Measurements from ENCODE around the gene CREB3L2.
"Not testable (repeated sequence)": the region's sequence is repeated elsewhere in the genome, so short reads cannot be mapped to it uniquely, and the experiment has no call there.

CREB3L2 gene

GRCh38 chr7:137983323-137984008 lies 18.4 kb downstream of the CREB3L2 start:
- H4K8ac ChIP-seq (ENCODE audit: low read depth, low read length): no peak overlapping the region
- no peaks in the 10 kb centered on the region for H3K27me3 ChIP-seq (ENCODE audit: insufficient read depth, low read length)
- peak overlapping the region; percentile 82 for H3K27ac ChIP-seq (ENCODE audit: low read depth, low read length)

DNA sequence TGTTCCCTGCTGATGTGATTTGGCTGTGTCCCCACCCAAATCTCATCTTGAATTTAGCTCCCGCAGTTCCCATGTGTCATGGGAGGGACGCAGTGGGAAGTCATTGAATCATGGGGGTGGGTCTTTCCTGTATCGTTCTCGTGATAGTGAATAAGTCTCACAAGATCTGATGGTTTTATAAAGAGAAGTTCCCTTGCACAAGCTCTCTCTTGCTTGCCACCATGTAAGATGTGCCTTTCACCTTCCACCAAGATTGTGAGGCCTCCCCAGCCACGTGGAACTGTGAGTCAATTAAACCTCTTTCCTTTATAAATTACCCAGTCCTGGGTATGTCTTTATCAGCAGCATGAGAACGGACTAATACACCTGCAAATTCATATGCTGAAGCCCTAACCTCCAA lies 19.5 kb downstream of the CREB3L2 start:
- H3K9me3 ChIP-seq (ENCODE audit: insufficient read depth, low read depth, low read length); H2BK120ac ChIP-seq (ENCODE audit: insufficient read depth, low read length, poor library complexity); H3K18ac ChIP-seq (ENCODE audit: low read length); H3K27ac ChIP-seq (ENCODE audit: low read depth, low read length); H3K23ac ChIP-seq (ENCODE audit: low read length); DNase-seq; H4K91ac ChIP-seq (ENCODE audit: low read depth, low read length); H2AFZ ChIP-seq (ENCODE audit: insufficient read depth, low read length, poor library complexity); H4K8ac ChIP-seq (ENCODE audit: low read depth, low read length); H3K9ac ChIP-seq (ENCODE audit: low read length); H2BK12ac ChIP-seq (ENCODE audit: low read length); H2AK5ac ChIP-seq (ENCODE audit: low read length); H4K12ac ChIP-seq (ENCODE audit: low read depth, low read length); H3K4me3 ChIP-seq (ENCODE audit: low read depth, low read length); H3K14ac ChIP-seq (ENCODE audit: low read length); H3K4me2 ChIP-seq (ENCODE audit: low read length); H2BK5ac ChIP-seq (ENCODE audit: low read depth, low read length, poor library complexity); H3K27me3 ChIP-seq (ENCODE audit: insufficient read depth, low read length): not testable (repeated sequence)
- peaks cover 6 to 10% of the 10 kb centered on the region in 2 experiments for H3K36me3 ChIP-seq (ENCODE audit: control insufficient read depth in 1 of 2, insufficient read depth in 2 of 2, low read length in 2 of 2)
- no CpG with 5 or more reads among the region's 6 CpGs for WGBS (ENCODE audit: extremely low coverage, insufficient coverage, insufficient read length)
- H3K79me1 ChIP-seq (ENCODE audit: low read length): peaks cover 16% of the 10 kb centered on the region
- peaks cover 47 to 67% of the 10 kb centered on the region in 2 experiments for H3K4me1 ChIP-seq (ENCODE audit: control insufficient read depth in 1 of 2, insufficient read depth in 2 of 2, low read length in 2 of 2)
- H3K4ac ChIP-seq (ENCODE audit: low read depth, low read length): peak overlapping the region; percentile 47
- H3K79me2 ChIP-seq (ENCODE audit: control insufficient read depth, insufficient read depth, low read length, poor library complexity): peaks cover 33% of the 10 kb centered on the region

More at GRCh38 chr7:137983323-137984008, 18.4 kb downstream of the CREB3L2 start:
- H2AFZ ChIP-seq (ENCODE audit: insufficient read depth, low read length, poor library complexity): no peak overlapping the region
- peaks cover 45 to 68% of the 10 kb centered on the region in 2 experiments for H3K4me1 ChIP-seq (ENCODE audit: control insufficient read depth in 1 of 2, insufficient read depth in 2 of 2, low read length in 2 of 2)
- H2BK12ac ChIP-seq (ENCODE audit: low read length): no peak overlapping the region
- H3K18ac ChIP-seq (ENCODE audit: low read length): peak overlapping the region; percentile 13
- no peak overlapping the region for H3K14ac ChIP-seq (ENCODE audit: low read length)
- DNase-seq: peak; percentile 54 to 74
- H3K36me3 ChIP-seq (ENCODE audit: control insufficient read depth in 1 of 2, insufficient read depth in 2 of 2, low read length in 2 of 2): peaks cover 6 to 10% of the 10 kb centered on the region in 2 experiments
- H3K4me3 ChIP-seq (ENCODE audit: low read depth, low read length): no peak overlapping the region
- no peak overlapping the region for H2BK120ac ChIP-seq (ENCODE audit: insufficient read depth, low read length, poor library complexity)
- peak overlapping the region; percentile 15 for H3K4me2 ChIP-seq (ENCODE audit: low read length)
- peaks cover 36% of the 10 kb centered on the region for H3K79me2 ChIP-seq (ENCODE audit: control insufficient read depth, insufficient read depth, low read length, poor library complexity)
- H3K4ac ChIP-seq (ENCODE audit: low read depth, low read length): peak overlapping the region; percentile 47
- no peak overlapping the region for H3K9ac ChIP-seq (ENCODE audit: low read length)
- H4K91ac ChIP-seq (ENCODE audit: low read depth, low read length): peak overlapping the region; percentile 22
- H4K12ac ChIP-seq (ENCODE audit: low read depth, low read length): no peak overlapping the region
- H2BK5ac ChIP-seq (ENCODE audit: low read depth, low read length, poor library complexity): peak overlapping the region; percentile 15
- peaks cover 17% of the 10 kb centered on the region for H3K79me1 ChIP-seq (ENCODE audit: low read length)
- H3K9me3 ChIP-seq (ENCODE audit: insufficient read depth, low read depth, low read length): no peaks in the 10 kb centered on the region
- WGBS (ENCODE audit: extremely low coverage, insufficient coverage, insufficient read length): no CpG with 5 or more reads among the region's 12 CpGs
- H2AK5ac ChIP-seq (ENCODE audit: low read length): no peak overlapping the region
- no peak overlapping the region for H3K23ac ChIP-seq (ENCODE audit: low read length)

DNA sequence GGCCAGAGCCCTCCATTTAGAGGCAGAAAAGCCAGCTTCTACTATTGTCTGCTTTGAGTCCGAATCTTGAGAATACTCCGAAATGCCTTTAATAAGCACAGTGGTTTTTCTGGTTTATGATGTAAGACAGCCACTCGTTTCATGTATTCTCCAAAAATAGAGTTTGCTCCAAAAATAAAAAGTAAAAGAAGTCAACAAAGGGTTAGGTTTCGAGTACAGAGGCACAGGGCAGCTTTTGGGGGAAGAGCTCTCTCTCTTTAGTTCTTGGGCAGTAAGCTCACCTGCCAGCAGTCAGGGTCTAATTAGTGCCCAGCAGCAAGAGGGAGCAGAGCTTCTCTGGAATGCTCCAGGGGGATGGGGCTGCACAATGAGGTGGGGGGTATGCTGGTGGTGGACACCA lies 20.2 kb downstream of the CREB3L2 start:
- Histone ChIP-seq H3K9ac (ENCODE audit: low read length) (no peak overlapping the region), H3K79me2 (ENCODE audit: control insufficient read depth, insufficient read depth, low read length, poor library complexity) (peaks cover 35% of the 10 kb centered on the region), H3K27ac (ENCODE audit: low read depth, low read length) (peak overlapping the region; percentile 9), H2AK5ac (ENCODE audit: low read length) (no peak overlapping the region), H3K36me3 (ENCODE audit: control insufficient read depth in 1 of 2, insufficient read depth in 2 of 2, low read length in 2 of 2) (peaks cover 9 to 10% of the 10 kb centered on the region in 2 experiments), H3K27me3 (ENCODE audit: insufficient read depth, low read length) (no peaks in the 10 kb centered on the region), H2AFZ (ENCODE audit: insufficient read depth, low read length, poor library complexity) (no peak overlapping the region), H3K4me1 (ENCODE audit: control insufficient read depth in 1 of 2, insufficient read depth in 2 of 2, low read length in 2 of 2) (peaks cover 44 to 69% of the 10 kb centered on the region in 2 experiments), H3K23ac (ENCODE audit: low read length) (no peak overlapping the region), H2BK120ac (ENCODE audit: insufficient read depth, low read length, poor library complexity) (no peak overlapping the region), H4K8ac (ENCODE audit: low read depth, low read length) (no peak overlapping the region), H4K91ac (ENCODE audit: low read depth, low read length) (peak overlapping the region; percentile 8), H3K9me3 (ENCODE audit: insufficient read depth, low read depth, low read length) (no peaks in the 10 kb centered on the region), H3K18ac (ENCODE audit: low read length) (no peak overlapping the region), H3K4ac (ENCODE audit: low read depth, low read length) (peak overlapping the region; percentile 60), H3K79me1 (ENCODE audit: low read length) (peaks cover 16% of the 10 kb centered on the region), H3K4me3 (ENCODE audit: low read depth, low read length) (no peak overlapping the region), H3K14ac (ENCODE audit: low read length) (no peak overlapping the region), H2BK5ac (ENCODE audit: low read depth, low read length, poor library complexity) (no peak overlapping the region), H4K12ac (ENCODE audit: low read depth, low read length) (no peak overlapping the region), H3K4me2 (ENCODE audit: low read length) (no peak overlapping the region), H2BK12ac (ENCODE audit: low read length) (no peak overlapping the region)
- DNase-seq: peak in 1 of 2 donors; percentile 51
- WGBS (ENCODE audit: extremely low coverage, insufficient coverage, insufficient read length): no CpG with 5 or more reads among the region's 4 CpGs

DNA sequence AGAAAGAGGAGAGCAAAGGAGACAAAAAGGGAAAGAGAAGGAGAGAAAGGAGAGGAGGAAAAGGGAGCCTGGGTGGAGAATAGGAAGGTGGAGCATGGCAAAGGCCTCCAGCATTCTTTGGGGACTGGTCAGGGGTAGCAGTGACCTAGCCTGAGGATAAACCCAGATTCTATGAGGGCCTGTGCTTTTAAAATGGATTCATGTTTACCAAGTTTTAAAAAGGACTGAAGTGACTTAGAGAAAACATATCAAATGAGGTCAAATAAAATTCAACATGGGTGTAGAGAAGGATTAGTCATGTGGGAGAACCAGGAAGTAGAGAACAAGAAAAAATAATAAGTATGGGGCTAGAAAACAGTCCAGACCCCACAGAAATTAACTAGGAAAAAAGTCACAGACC lies 20.7 kb downstream of the CREB3L2 start:
- no peak overlapping the region for H4K12ac ChIP-seq (ENCODE audit: low read depth, low read length)
- H4K91ac ChIP-seq (ENCODE audit: low read depth, low read length): no peak overlapping the region
- H3K23ac ChIP-seq (ENCODE audit: low read length): no peak overlapping the region
- peaks cover 40 to 65% of the 10 kb centered on the region in 2 experiments for H3K4me1 ChIP-seq (ENCODE audit: control insufficient read depth in 1 of 2, insufficient read depth in 2 of 2, low read length in 2 of 2)
- H3K79me2 ChIP-seq (ENCODE audit: control insufficient read depth, insufficient read depth, low read length, poor library complexity): peaks cover 34% of the 10 kb centered on the region
- peaks cover 16% of the 10 kb centered on the region for H3K79me1 ChIP-seq (ENCODE audit: low read length)
- no peak overlapping the region for H2BK120ac ChIP-seq (ENCODE audit: insufficient read depth, low read length, poor library complexity)
- H3K36me3 ChIP-seq (ENCODE audit: control insufficient read depth in 1 of 2, insufficient read depth in 2 of 2, low read length in 2 of 2): peaks cover 9 to 11% of the 10 kb centered on the region in 2 experiments
- H3K27me3 ChIP-seq (ENCODE audit: insufficient read depth, low read length): no peaks in the 10 kb centered on the region
- H2BK5ac ChIP-seq (ENCODE audit: low read depth, low read length, poor library complexity): peak overlapping the region; percentile 16
- no peak overlapping the region for H2AK5ac ChIP-seq (ENCODE audit: low read length)
- no peak overlapping the region for H3K9ac ChIP-seq (ENCODE audit: low read length)
- H3K4me2 ChIP-seq (ENCODE audit: low read length): no peak overlapping the region
- H4K8ac ChIP-seq (ENCODE audit: low read depth, low read length): no peak overlapping the region
- no peak overlapping the region for H3K14ac ChIP-seq (ENCODE audit: low read length)
- DNase-seq: peak in 1 of 2 donors; percentile 49
- no peak overlapping the region for H2BK12ac ChIP-seq (ENCODE audit: low read length)
- H3K4ac ChIP-seq (ENCODE audit: low read depth, low read length): peak overlapping the region; percentile 92
- H2AFZ ChIP-seq (ENCODE audit: insufficient read depth, low read length, poor library complexity): no peak overlapping the region
- H3K9me3 ChIP-seq (ENCODE audit: insufficient read depth, low read depth, low read length): no peaks in the 10 kb centered on the region
- no peak overlapping the region for H3K4me3 ChIP-seq (ENCODE audit: low read depth, low read length)
- H3K27ac ChIP-seq (ENCODE audit: low read depth, low read length): peak overlapping the region; percentile 9
- no peak overlapping the region for H3K18ac ChIP-seq (ENCODE audit: low read length)
